Cerebellar nuclear complex (tissue), 1 donor: ENCODE data around the gene USH1G.

Experiments
- DNase-seq, 2 experiments: peaks; one replicate each; lab custom pipeline; 2025; lab: John Stamatoyannopoulos, UW

Gene USH1G

DNA sequence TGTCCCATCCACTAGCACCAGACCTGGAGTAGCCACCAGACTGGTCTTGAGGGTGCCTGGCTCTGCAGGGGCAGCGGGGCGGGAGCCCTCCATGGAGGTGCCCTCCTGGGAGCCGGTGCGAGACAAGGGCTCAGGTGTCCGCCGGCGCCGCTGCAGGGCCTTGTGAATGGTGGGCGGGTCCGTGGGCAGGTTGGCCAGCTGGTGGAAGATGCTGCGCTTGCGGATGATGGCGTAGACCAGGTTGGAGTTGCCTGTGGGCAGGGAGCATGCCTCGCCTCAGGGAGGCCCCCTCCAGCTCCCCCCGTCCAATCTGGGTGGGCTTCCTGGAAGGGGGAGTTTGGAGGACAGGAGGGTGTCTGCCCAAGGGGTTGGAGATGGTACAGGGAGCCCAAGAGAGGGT, 31.1 kb upstream of the USH1G start:
- DNase-seq, result no peak

DNA sequence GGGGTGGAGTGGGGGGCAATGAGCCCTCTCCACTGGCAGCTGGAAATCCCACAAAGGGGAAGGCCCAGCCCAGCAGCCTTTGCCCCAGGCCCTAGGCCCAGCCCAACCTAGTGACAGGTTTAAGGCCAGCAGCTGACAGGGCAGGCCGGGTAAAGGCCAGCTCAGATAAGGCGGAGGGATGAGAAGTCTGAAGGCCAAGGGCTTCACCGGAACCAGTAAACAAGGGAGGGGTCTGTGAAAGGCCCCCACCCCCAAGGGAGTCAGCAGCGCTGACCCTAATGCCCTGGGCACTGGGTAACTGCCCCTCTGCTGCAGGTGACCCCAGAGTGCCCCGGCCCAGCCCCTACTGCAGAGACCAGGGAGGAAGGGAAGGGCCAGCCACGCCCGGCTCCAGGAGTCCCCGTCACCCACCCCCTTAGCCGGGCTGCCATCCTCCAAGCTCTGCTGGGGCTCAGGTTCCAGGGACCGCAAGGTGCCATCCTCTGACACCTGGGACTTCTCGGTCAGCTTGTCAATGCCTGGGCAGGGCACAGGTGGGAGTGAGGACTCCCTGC, 30.2 kb upstream of the USH1G start:
- DNase-seq, result no peak

DNA sequence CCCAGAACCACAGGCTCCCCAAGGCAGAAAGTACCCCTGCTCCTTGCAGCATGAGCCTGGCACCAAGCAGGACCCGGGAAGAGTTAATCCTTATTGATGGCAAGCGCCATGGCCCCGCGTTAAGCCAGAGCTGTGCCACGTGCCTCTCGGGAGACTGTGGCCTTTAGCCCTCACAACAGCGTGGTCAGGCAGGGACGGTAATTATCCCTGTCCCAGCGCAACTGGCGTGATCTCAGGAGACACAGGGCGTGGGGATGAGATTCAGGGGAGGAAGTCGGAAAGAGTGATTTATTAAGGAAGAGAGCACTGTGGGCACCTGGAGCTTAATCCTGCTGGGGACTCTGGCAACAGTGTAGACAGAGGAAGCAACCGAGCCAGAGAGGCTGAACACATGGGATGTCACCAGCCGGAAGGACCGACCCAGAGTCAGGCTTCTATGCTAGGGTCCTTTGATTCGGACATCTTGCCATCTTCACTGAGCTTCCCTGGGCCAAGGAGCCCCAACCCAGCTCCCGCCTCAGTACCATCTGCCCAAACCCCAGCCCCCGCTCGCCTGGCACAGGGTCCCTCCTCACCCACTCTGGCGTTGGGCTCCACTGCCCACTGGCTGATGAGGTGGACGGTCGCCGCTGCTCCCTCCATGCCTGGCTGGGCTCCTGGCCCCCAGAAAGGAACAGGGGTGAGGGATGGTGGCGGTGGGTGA, 29.5 kb upstream of the USH1G start:
- no peak for DNase-seq

DNA sequence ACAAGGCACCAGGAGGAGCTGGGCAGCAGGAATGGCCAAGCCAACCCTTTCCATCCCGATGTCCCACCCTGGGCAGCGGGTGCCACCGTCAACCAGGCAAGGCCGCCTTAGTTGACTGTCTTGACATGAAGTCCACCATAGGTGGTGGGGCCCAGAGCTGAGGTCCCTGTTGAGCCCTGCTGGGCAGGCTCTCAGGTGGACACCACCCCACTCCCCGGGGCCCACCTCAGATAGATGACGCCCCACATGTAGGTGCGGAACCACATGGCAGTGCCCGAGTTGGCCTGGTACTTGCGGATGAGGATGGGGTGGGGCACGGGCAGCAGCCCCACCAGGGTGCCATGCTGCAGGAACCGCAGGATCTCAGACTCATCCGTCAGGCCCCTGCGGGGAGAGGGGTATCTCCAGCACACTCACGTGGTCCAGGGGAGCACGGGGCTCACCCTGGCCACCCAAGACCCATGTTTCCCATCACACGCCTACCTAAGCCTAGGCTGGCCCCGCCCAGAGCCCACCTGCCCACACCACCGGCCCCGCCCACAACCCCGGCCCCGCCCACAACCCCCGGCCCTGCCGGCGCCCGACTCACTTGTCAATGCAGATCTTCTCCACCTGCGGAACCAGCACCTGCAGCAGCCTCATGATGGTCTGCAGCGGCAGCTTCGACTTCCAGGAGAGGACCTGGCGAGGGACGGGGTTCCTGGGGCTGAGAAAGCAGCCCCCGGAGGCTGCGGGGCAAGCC, 28.8 kb upstream of the USH1G start:
- DNase-seq, result no peak

DNA sequence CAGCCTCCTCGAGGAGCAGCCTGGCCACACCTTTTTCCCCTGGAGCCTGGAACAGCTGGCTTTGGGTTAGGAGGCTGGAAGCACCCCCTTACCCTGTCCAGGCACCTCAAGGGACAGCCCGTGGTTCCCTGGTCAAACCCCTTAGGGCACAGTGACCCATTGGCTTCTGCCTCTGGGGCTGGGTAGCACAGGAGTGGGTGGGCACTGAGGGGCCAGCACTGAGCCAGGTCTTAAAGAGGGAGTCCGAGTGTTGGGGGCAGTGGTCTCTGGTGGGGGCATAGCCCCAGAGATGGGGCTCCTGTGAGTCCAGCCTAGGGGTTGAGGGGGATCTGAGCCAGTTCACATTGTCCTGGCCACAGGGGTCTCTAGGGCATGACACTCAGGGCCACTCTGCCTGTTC, 28.0 kb upstream of the USH1G start:
- no peak for DNase-seq

DNA sequence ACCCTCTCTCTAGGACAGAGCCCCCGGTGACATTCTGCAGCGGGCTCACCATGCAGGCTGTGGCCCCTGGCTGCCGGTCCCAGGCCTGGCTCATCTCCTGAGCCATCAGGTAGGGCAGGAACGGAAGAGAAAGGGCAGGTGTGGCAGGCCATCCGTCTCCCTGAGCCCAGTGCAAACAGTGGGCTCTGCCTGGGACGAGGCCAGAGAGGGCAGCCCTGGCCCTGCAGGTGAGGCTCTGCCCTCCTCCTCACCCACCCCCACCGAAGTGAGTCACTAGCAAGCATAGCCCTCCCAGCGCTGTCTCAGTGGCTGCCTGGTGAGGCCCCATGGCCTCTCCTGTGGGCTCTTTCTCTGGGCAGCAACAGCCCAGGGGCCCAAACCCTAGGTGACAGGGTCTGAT, 27.2 kb upstream of the USH1G start:
- no peak for DNase-seq

DNA sequence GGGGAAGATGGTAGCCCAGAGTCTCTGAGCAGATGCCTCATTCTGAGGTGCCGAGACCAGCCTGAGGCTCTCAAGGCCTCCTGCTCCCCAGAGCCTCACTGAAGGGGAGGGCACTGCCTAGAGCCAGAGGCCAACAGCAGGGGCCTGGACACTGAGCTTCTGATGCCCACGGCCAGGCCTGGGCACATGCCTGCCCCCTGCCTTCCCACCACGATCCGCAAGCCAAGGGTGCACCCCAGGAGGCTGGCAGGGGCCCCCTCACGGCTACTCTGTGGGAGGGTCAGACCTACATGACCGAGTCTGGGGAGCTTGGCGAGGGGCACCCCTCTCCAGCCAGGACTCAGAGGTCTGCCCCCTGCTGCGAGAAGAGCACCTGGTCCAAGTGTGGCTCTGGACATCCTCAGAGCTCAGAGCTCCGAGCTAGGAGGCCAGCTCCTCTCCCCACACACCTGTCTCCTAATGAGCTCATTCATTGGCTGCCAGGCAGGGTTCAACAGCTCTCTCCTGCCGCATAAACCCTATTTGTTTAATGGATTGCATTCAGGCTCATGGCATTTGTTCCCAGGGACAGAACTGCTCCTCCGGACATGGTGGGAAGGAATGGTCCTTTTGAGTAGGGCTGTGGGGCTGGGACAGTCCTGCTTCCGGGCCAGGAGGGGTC, 26.5 kb upstream of the USH1G start:
- no peak for DNase-seq

DNA sequence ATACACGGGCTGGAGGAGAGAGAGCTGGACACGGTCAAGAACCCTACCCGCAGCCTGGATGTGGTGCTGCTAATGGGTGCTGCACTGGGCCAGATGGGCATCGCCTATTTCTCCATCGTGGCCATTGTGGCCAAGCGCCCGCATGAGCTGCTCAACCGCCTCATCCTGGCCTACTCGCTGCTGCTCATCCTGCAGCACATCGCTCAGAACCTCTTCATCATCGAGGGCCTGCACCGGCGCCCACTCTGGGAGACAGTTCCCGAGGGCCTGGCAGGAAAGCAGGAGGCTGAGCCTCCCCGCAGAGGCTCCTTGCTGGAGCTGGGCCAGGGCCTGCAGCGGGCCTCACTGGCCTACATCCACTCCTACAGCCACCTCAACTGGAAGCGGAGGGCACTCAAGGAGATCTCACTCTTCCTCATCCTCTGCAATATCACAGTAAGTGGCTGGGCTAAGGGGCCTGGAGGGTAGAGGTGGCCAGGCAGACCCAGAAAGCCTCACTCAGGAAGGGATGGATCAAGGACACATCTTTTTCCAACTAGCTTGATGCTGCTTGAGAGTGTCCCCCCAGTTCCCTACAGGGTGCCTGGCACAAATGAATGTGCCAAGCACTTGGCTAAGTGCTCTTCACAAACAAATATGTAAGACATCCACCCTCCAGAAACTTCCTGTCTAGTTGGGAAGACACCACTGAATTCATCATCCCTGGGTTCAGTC, 24.1 kb upstream of the USH1G start:
- no peak for DNase-seq

DNA sequence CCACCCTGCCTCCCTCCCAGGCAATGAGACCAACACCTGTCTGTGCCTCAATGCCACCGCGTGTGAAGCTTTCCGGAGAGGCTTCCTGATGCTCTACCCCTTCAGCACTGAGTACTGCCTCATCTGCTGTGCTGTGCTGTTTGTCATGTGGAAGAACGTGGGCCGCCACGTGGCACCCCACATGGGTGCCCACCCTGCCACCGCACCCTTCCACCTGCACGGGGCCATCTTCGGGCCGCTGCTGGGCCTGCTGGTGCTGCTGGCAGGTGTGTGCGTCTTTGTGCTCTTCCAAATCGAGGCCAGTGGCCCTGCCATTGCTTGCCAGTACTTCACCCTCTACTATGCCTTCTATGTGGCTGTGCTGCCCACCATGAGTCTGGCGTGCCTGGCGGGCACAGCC, 23.6 kb upstream of the USH1G start:
- no peak for DNase-seq

DNA sequence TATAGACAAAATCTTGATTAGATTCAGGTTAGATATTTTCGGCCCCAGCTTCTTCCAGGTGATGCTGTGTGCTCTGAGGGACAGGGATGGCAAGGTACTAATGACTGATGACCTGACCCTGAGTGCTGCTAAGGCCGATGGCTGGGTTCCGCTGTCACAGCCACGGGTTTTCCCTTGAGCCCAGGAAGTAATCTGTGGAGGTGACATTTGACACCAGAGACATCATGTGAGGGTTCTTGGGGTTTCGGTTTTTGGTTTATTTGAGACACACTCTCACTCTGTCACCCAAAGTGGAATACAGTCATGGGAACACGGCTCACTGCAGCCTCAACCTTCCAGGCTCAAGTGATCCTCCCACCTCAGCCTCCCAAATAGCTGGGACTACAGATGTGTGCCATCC, 22.5 kb upstream of the USH1G start:
- DNase-seq, result no peak

DNA sequence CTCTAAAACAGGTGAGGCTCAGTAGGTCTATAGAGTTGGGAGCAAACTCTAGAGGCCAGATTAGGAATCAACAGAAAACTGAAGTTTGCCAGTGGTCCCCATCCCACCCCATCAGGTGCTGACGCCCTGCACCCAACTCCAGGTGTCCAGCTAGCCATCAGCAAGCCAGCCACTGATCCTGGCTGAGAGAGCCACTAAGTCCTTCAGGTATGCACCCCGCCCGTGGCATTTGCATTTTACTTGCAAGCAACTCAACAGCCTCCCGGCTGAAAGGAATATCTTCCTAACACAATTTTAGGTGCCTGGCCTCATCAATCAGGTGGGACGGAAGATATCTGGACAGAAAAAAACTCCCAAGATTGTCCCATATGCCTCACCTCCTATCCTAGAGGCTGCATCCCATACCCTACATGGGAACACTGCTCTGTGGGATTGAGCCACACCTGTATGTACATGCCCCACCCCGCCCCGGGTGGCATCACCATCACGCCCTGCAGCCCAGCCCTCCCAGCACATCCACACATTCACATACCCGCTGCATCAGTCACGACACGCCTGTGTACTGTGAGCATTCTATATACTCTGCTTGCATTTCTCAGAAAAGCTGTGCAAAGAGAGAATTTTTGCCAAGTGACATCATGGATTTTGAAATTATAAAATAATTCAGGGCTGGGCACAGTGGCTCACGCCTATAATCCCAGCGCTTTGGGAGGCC, 20.9 kb upstream of the USH1G start:
- DNase-seq, result no peak

DNA sequence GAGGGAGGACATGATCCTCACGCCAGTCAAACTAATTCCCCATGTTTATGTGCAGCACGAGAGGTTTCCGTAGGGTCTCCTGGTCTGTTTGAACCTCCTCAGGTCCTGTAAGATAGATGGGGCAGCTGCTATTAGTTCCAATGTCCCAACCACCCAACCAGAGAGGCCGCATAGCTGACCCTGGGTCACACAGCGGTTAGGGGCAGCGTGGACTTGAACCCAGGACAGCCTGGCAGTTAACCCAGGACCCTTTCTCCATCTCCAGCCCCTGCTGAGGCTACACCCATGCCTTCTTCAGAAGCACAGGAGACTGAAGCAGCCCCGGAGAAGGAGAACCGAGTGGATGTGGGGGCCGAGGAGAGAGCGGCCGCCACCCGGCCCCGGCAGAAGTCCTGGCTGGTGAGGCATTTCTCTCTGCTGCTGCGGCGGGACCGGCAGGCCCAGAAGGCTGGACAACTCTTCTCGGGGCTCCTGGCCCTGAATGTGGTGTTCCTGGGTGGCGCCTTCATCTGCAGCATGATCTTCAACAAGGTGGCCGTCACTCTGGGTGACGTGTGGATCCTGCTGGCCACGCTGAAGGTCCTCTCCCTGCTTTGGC, 18.2 kb upstream of the USH1G start:
- DNase-seq, result no peak

DNA sequence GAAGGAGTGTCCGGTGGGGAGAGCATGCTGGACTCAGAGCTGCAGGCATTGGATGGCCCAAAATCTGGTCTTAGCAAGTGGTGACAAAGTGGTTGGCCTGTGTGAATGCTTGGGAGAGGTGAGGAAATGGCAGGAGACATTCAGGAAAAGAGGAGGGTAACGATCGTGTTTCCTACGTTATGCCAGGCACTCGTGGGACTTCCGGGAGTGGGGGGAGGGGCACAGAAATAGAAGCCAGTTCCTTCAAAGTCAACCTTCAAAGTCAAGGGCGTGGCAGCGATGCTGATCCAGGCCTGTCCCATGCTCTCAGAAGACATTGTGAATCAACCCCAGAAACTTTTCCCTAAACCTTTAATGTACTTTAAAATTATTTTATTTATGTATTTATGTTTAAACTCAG, 16.5 kb upstream of the USH1G start:
- DNase-seq, result no peak

DNA sequence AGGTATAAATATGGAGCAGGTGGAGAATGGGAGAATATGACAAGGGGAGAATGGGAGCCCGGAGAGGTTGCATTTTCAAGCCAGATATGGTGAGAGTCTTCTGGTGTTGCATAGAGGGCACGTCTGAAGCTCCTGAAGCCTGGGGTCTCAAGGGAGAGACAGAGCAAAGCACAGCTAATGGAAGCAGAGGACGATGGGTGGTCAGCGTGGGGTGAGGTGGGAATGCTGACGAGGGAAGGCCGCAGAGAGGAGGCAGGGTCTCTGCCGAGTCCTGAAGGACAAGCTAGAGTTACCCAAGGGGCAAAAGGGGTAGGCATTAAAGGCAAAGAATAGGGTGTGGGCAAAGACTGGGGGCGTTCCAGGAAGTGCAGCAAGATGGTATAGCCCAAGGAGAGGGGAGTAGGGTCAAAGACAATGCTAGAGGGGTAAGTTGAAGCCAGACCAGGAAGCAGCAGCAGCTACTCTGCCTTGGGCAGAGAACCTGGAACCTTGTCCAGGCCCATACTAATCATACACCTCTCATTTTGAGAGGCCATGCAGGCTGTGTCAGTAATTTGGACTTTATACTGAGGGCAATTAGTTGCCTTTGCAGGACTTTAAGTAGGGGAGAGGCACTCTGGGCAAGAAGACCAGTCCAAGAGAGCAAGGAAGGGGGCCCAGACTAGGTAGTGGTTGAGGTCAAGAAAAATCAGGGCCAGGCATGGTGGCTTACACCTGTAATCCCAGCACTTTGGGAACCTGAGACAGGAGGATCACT, 15.3 kb upstream of the USH1G start:
- no peak for DNase-seq

DNA sequence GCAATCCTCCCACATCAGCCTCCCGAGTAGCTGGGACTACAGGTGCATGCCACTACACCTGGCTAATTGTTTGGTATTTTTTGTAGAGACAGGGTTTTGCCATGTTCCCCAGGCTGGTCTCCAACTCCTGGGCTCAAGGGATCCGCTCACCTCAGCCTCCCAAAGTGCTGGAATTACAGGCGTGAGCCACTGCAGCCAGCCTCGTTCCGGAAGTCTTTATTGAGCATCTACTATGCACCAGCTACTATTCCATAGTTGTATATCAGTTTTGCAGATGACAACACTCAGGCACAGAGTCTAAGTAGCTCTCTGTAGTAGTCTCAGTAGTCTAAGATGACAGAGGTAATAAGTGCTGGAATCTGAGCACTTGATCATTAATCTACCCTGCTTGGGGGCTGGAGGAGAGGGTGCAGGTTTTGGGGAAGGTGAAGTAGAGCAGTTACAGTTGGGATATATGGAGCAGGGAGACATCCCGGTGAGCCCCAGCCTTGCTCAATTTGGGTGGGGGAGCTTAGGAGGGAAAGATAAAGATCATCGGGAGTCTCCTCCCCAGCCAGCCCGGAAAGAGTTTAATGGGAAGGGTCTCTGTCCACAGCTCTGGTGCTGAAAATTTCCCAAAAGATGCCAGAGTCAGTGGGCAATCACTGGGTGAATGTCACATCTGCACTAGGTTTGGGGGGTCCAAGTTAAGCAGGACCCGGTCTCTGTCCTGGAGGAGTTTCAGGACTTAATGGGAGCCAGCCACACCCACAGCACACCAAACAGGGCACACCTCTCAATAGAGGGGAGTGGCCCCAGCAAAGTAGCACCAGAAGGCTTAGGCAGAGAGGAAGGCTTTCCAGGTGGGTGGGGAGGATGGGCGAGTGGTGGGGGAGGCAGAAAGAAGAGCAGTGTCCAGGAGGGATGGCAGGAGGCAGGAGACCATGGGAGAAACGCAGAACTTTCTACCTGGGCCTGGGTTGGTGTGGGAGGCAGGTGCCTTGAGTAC, 14.3 kb upstream of the USH1G start:
- no peak for DNase-seq

DNA sequence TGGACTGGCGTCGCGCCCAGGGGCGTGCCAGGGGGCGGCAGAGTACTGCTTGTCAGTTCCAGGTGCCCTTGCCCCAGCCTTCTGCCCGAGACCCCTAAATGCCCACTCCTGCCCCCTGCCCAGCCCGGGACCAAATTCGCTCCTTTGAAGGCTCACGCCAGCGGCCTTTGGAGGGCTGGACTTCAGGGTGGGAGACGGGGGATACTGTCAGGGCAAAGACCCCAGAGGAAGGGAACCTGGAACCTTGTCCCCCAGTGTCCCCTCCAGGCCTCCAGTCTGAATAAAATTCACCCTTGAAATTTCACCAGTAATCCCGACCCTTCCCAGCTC, 13.4 kb upstream of the USH1G start:
- no peak for DNase-seq

DNA sequence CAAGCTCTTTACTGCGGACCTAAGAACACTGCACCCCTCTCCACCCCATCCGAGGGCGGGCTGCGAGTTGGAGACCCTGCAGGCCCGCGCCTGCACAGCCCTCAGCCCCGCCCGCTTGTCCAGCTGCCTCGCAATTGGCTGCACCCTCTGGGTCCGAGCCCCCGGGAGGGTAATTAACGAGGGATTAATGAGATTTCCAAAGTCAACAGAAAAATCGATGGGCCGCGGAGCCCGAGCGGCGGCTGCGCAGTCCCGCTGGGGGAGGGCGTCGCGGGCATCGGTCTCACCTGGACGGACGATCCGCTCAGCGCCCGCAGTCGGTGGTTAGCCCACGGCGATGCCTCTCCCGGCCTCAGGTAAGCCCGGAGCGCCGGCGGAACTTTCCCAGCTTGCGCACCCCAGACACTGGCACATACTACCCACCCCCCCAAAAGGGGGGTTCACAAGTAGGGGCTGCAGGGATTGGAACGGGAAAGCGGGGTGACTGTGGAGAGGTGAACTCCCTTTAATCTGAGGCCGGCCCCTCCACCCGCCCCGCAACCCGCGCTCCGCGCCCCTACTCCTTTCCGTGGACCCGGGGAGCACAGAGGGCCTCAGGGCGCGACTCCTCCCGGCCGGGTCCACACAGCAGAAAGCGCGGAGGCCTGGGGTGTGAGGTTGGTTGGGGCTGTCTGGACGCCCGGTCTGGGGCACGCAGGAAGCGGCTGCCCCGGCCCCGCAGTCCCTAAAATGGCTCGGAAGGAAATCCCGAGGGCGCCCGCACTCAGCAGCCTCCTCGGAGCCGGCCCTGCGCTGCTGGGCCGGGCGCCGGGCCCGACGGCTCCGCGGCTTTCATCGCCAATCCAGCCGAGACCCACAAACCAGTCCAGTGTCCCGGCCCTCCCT, 12.8 kb upstream of the USH1G start, which contains the start of gene OTOP3:
OTOP3 (plus strand) TSS at position 314 of the 885 bp plus-strand sequence; CDS start at position 338, 24 bp downstream.
- no peak for DNase-seq

DNA sequence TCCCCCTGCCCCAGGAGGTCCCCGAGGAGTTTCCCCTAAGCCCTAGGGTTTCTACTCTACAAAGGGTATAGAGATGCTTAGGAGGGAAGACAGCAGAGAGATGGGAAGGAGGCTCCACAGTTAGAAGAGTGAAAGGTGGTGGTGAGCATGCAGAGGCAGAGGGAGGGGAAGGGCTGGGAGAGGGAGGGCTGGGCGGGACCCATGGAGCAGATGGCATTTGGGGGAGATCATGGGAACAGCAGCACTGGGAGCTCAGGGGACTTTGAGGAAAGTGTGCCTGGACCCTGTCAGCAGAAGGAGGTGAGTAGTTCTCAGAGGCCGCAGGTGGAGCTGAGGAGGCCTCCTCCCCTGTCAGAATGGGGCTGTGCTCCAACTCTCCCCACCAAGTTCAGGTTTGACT, 12.0 kb upstream of the USH1G start:
- DNase-seq, result no peak
